HepG2 (cell line): ENCODE results near the gene GRK5. TPM values are rescaled to one million over a fixed set of nuclear protein-coding genes. Genes with fewer than 3 reads are reported as not detected.

Source experiments
- ATAC-seq: fragments of 200-7000 bp; cut with Tn5 transposase; 3 replicates; pipeline ENCODE4 v1.9.1; 2020; ENCODE audit warnings: mild to moderate bottlenecking, moderate library complexity
- BruUV-seq: library from RNA; stranded (reverse); fragments of 400-500 nt; replicated peaks from 2 replicates; lab custom pipeline; 2021; lab: Mats Ljungman, UMichigan
- CTCF ChIA-PET: fragments of 300-600 bp; formaldehyde crosslinking; extraction: SDS; loops from one replicate; lab custom pipeline; 2021; ENCODE audit warnings: low total read pairs, inconsistent platforms, low intra/inter-chr PET ratio; lab: Yijun Ruan, JAX
- POLR2A ChIA-PET: fragments of 350-600 bp; sonication (Branson Sonifier 250); formaldehyde crosslinking; loops from one replicate; lab custom pipeline; 2020; ENCODE audit warnings: antibody characterized with exemption, inconsistent platforms; lab: Yijun Ruan, JAX
- DNase-seq: peaks from one replicate; pipeline ENCODE4 v3.0.0-alpha.2; 2015; ENCODE audit warnings: low spot score
- FAIRE-seq: peaks from 3 replicates; lab custom pipeline; 2011; peaks lifted over from hg19 to GRCh38; lab: Jason Lieb, UNC
- H2AFZ ChIP-seq: one replicate; pipeline ENCODE4 v1.6.1; 2011; ENCODE audit warnings: low read length, inconsistent platforms
- H3K27ac ChIP-seq: fragments of 300-600 bp; 3 replicates; pipeline ENCODE4 v1.8.0; 2011; ENCODE audit warnings: mixed run types, mild to moderate bottlenecking, mixed read lengths, low read length, inconsistent platforms; ENCODE audit not compliant: insufficient read depth; ENCODE audit errors: extremely low read length
- H3K27me3 ChIP-seq, 2 experiments: fragments of 200-600 bp in 1 of 2; 2 replicates in 1 of 2; 3 replicates in 1 of 2; pipeline versions ENCODE4 v1.6.0 to v1.8.0; 2011; ENCODE audit warnings: low read length in 2 of 2, mild to moderate bottlenecking in 2 of 2, moderate library complexity in 2 of 2, inconsistent platforms in 1 of 2; ENCODE audit not compliant: insufficient read depth in 2 of 2, control insufficient read depth in 1 of 2
- H3K36me3 ChIP-seq, 2 experiments: fragments of 200-600 bp in 1 of 2; replicated peaks in 1 of 2; 2 replicates in 1 of 2; 3 replicates in 1 of 2; pipeline versions ENCODE4 v1.5.1 to v1.8.0; 2011; ENCODE audit warnings: low read length in 2 of 2, inconsistent platforms in 1 of 2; ENCODE audit not compliant: insufficient read depth in 2 of 2, control insufficient read depth in 1 of 2
- H3K4me1 ChIP-seq: 2 replicates; pipeline ENCODE4 v1.5.1; 2012; ENCODE audit warnings: low read length, inconsistent platforms; ENCODE audit not compliant: insufficient read depth
- H3K4me2 ChIP-seq: 2 replicates; pipeline ENCODE4 v1.6.0; 2011; ENCODE audit warnings: low read depth, low read length, inconsistent platforms
- H3K4me3 ChIP-seq, 3 experiments: fragments of 200-600 bp in 1 of 3; sonication (generic), shearing (Covaris generic) in 1 of 3; replicated peaks in 1 of 3; 2 replicates each; pipeline ENCODE4 v1.5.1; 2011 to 2016; ENCODE audit warnings: low read length in 3 of 3, inconsistent platforms in 2 of 3, low read depth in 2 of 3, mild to moderate bottlenecking in 2 of 3, control low read depth in 1 of 3, mixed read lengths in 1 of 3; ENCODE audit not compliant: insufficient read depth in 1 of 3
- H3K79me2 ChIP-seq: one replicate; pipeline ENCODE4 v1.6.1; 2011; ENCODE audit warnings: low read length, inconsistent platforms; ENCODE audit not compliant: insufficient read depth
- H3K9ac ChIP-seq: 2 replicates; pipeline ENCODE4 v1.6.0; 2011; ENCODE audit warnings: mild to moderate bottlenecking, low read depth, low read length, inconsistent platforms; ENCODE audit not compliant: insufficient read depth
- H3K9me3 ChIP-seq: 2 replicates; pipeline ENCODE4 v1.5.1; 2012; ENCODE audit warnings: mild to moderate bottlenecking, low read length
- H4K20me1 ChIP-seq: 2 replicates; pipeline ENCODE4 v1.6.0; 2011; ENCODE audit warnings: inconsistent platforms, mild to moderate bottlenecking, low read length, moderate library complexity; ENCODE audit not compliant: insufficient read depth
- ARNTL ChIP-seq: sonication (generic); formaldehyde crosslinking; IDR thresholded peaks from 2 replicates; pipeline ENCODE4 v1.4.0; 2020; ENCODE audit warnings: mild to moderate bottlenecking, missing genetic modification reagents
- FOSL2 ChIP-seq: sonication (generic); formaldehyde crosslinking; IDR thresholded peaks from 2 replicates; pipeline ENCODE4 v1.4.0; 2020; ENCODE audit warnings: missing genetic modification reagents
- HMG20A ChIP-seq: IDR thresholded peaks from 2 replicates; pipeline ENCODE4 v1.6.1; 2016; ENCODE audit warnings: borderline replicate concordance
- KLF12 ChIP-seq: sonication (generic); formaldehyde crosslinking; IDR thresholded peaks from 2 replicates; pipeline ENCODE4 v1.4.0; 2020; ENCODE audit warnings: missing genetic modification reagents, borderline replicate concordance
- KMT2A ChIP-seq: sonication (generic); formaldehyde crosslinking; IDR thresholded peaks from 2 replicates; pipeline ENCODE4 v1.4.0; 2020; ENCODE audit warnings: missing genetic modification reagents
- MAZ ChIP-seq, 2 experiments: sonication (generic) in 1 of 2; formaldehyde crosslinking in 1 of 2; IDR thresholded peaks; 2 replicates each; pipeline versions ENCODE4 v1.5.0 to v1.6.1; 2012 to 2020; ENCODE audit warnings: low read depth in 2 of 2, mild to moderate bottlenecking in 2 of 2, borderline replicate concordance in 1 of 2, improper control_type of control experiment in 1 of 2, low read length in 1 of 2, missing genetic modification reagents in 1 of 2, moderate library complexity in 1 of 2
- MED1 ChIP-seq: sonication (generic); formaldehyde crosslinking; IDR thresholded peaks from 2 replicates; pipeline ENCODE4 v1.4.0; 2020; ENCODE audit warnings: missing genetic modification reagents
- PHF8 ChIP-seq: sonication (generic); formaldehyde crosslinking; IDR thresholded peaks from 2 replicates; pipeline ENCODE4 v1.5.0; 2020; ENCODE audit warnings: missing genetic modification reagents
- SAP130 ChIP-seq: IDR thresholded peaks from 2 replicates; pipeline ENCODE4 v1.6.1; 2016; ENCODE audit warnings: low read depth
- SIN3A ChIP-seq: IDR thresholded peaks from 2 replicates; pipeline ENCODE4 v1.6.1; 2011; ENCODE audit warnings: low read depth, mild to moderate bottlenecking, control low read depth, low read length, borderline replicate concordance
- SMYD3 ChIP-seq: sonication (generic); formaldehyde crosslinking; IDR thresholded peaks from 2 replicates; pipeline ENCODE4 v1.8.1; 2023; ENCODE audit warnings: mild to moderate bottlenecking, missing genetic modification reagents
- SOX13 ChIP-seq, 3 experiments: fragments of 450-650 bp in 1 of 3; sonication (generic) in 1 of 3; formaldehyde crosslinking in 1 of 3; IDR thresholded peaks in 2 of 3; conservative IDR thresholded peaks in 1 of 3; 2 replicates each; pipeline versions ENCODE4 v1.5.0 to v1.6.1; 2016 to 2020; ENCODE audit warnings: antibody characterized with exemption in 1 of 3, mild to moderate bottlenecking in 1 of 3, missing compliant biosample characterization in 1 of 3, missing genetic modification reagents in 1 of 3, moderate library complexity in 1 of 3
- SP4 ChIP-seq: sonication (generic); formaldehyde crosslinking; IDR thresholded peaks from 2 replicates; pipeline ENCODE4 v1.8.1; 2023; ENCODE audit warnings: mild to moderate bottlenecking, missing genetic modification reagents
- ZBTB7B ChIP-seq: sonication (generic); formaldehyde crosslinking; IDR thresholded peaks from 2 replicates; pipeline ENCODE4 v1.4.0; 2020; ENCODE audit warnings: missing genetic modification reagents
- ZFY ChIP-seq: sonication (generic); formaldehyde crosslinking; IDR thresholded peaks from 2 replicates; pipeline ENCODE4 v1.4.0; 2020; ENCODE audit warnings: missing genetic modification reagents
- ZNF337 ChIP-seq: sonication (generic); formaldehyde crosslinking; IDR thresholded peaks from 2 replicates; pipeline ENCODE4 v1.5.1; 2020; ENCODE audit warnings: missing genetic modification reagents, low read depth, mild to moderate bottlenecking, borderline replicate concordance
- ZNF501 ChIP-seq: sonication (generic); formaldehyde crosslinking; IDR thresholded peaks from 2 replicates; pipeline ENCODE4 v1.5.1; 2020; ENCODE audit warnings: mild to moderate bottlenecking, moderate library complexity, missing genetic modification reagents
- ZNF777 ChIP-seq: sonication (generic); formaldehyde crosslinking; IDR thresholded peaks from 2 replicates; pipeline ENCODE4 v1.4.0; 2020; ENCODE audit warnings: missing genetic modification reagents
- WGBS: methylation state at CpG from one replicate; pipeline ENCODE4 v1.1.6; 2017; ENCODE audit warnings: low lambda C conversion rate; 5-methylcytosine and 5-hydroxymethylcytosine counted together
- in situ Hi-C: cut with HindIII; loops from 2 replicates; pipeline ENCODE4 v1.10.0; 2017; ENCODE audit warnings: low pct_unique_long_range_greater_than_20kb; ENCODE audit not compliant: extremely low pct_ligation_motif_present
- intact Hi-C: fragments of 100-400 bp; cut with micrococcal nuclease; formaldehyde crosslinking; loops from one replicate; pipeline ENCODE4 v1.10.0; 2022; ENCODE audit not compliant: unreplicated experiment
- polyA plus RNA-seq, 8 experiments: library from polyadenylated mRNA; depleted of rRNA in 3 of 8; stranded (reverse) in 7 of 8; unstranded in 1 of 8; fragments of >200 nt; fragmentation: Illumina TruSeq in 4 of 8; extraction: Trizol in 4 of 8; gene quantifications; 2 replicates each; pipeline versions ENCODE4 v1.2.1 to v1.2.3, GENCODE V29; 2011 to 2016; ENCODE audit warnings: low read depth in 4 of 8, missing spikeins in 1 of 8, mixed read lengths in 1 of 8; ENCODE audit not compliant: insufficient read depth in 1 of 8
- total RNA-seq, 5 experiments: library from RNA; depleted of rRNA; stranded (reverse); fragments of >200 nt; fragmentation: Illumina TruSeq; extraction: Trizol; gene quantifications; 2 replicates each; pipeline ENCODE4 v1.2.3, GENCODE V29; 2016; ENCODE audit warnings: low read depth in 1 of 5
- TF ChIP-seq, protein P1 (sequence below): IDR thresholded peaks from 2 replicates; pipeline ENCODE4 v1.4.0; 2020; ENCODE audit warnings: mild to moderate bottlenecking, missing genetic modification reagents

The GRK5 gene
- total and polyA plus RNA-seq, 2 of the 13 experiments (the other 11 are each of a cell fraction or from before 2014, with no cell fraction given), result 10.4 to 12.6 TPM

GRCh38 chr10:119209035-119209735 lies 1.8 kb downstream of the GRK5 start:
- Histone ChIP-seq H3K4me3 (peak overlapping the region; percentile 75 to 97 (median 95)), H3K9me3 (no peaks in the 10 kb centered on the region), H4K20me1 (no peaks in the 10 kb centered on the region), H3K4me2 (peak overlapping the region; percentile 99), H3K27ac (peak overlapping the region; percentile 35), H3K27me3 (no peaks in the 10 kb centered on the region; a peak in 2 of 5 replicates), H2AFZ (no peak overlapping the region), H3K36me3 (peaks cover 0 to 6% of the 10 kb centered on the region in 2 experiments; a peak in 2 of 5 replicates), H3K79me2 (peaks cover 38% of the 10 kb centered on the region), H3K9ac (peak overlapping the region; percentile 71), H3K4me1 (peaks cover 40% of the 10 kb centered on the region)
- CTCF ChIA-PET, result interaction anchor here (1.1 kb wide), 1 partner anchor 208 kb away, joined by 4 read pairs; no protein-coding TSS in a partner anchor
- ATAC-seq, result no peak
- no TSS peak for BruUV-seq
- in situ Hi-C loops (no loop called here), intact Hi-C loops (loop anchor here (1.0 to 2.0 kb wide), 3 partner anchors 43 to 114 kb away; no protein-coding TSS in a partner anchor)
- peak; percentile 59 for DNase-seq
- peak; percentile 86 for FAIRE-seq
- POLR2A ChIA-PET, result interaction anchor here (0.8 to 5.2 kb wide), 7 partner anchors 13 to 62 kb away, joined by 3 to 44 read pairs (median 6); partner anchors contain the start of gene SFXN4
- WGBS, result under 1% methylated on average over 15 of the region's 15 CpGs
- TF ChIP-seq SOX13 (IDR thresholded peaks at IDR 0.05), result no peak
- TF ChIP-seq SOX13 (CRISPR knock-in tag; conservative IDR thresholded peaks at IDR 0.05 in 1 of 2, IDR thresholded peaks at IDR 0.05 in 1 of 2), result no peak
- no peak for TF ChIP-seq ZNF337
- TF ChIP-seq FOSL2 (CRISPR knock-in tag), result 0 out of 2 replicates have a peak, but pooled peaks have one; percentile 27
- 0 out of 2 replicates have a peak, but pooled peaks have one; percentile 27 for TF ChIP-seq SP4 (CRISPR knock-in tag)
- 0 out of 2 replicates have a peak, but pooled peaks have one; percentile 17 for TF ChIP-seq ZFY
- no peak for TF ChIP-seq SMYD3
- TF ChIP-seq PHF8 (CRISPR knock-in tag), result 0 out of 2 replicates have a peak, but pooled peaks have one; percentile 30
- 0 out of 2 replicates have a peak, but pooled peaks have one; percentile 29 for TF ChIP-seq SIN3A
- TF ChIP-seq ARNTL (CRISPR knock-in tag), result no peak
- 0 out of 2 replicates have a peak, but pooled peaks have one; percentile 31 for TF ChIP-seq ZBTB7B (CRISPR knock-in tag)
- TF ChIP-seq, protein P1, sequence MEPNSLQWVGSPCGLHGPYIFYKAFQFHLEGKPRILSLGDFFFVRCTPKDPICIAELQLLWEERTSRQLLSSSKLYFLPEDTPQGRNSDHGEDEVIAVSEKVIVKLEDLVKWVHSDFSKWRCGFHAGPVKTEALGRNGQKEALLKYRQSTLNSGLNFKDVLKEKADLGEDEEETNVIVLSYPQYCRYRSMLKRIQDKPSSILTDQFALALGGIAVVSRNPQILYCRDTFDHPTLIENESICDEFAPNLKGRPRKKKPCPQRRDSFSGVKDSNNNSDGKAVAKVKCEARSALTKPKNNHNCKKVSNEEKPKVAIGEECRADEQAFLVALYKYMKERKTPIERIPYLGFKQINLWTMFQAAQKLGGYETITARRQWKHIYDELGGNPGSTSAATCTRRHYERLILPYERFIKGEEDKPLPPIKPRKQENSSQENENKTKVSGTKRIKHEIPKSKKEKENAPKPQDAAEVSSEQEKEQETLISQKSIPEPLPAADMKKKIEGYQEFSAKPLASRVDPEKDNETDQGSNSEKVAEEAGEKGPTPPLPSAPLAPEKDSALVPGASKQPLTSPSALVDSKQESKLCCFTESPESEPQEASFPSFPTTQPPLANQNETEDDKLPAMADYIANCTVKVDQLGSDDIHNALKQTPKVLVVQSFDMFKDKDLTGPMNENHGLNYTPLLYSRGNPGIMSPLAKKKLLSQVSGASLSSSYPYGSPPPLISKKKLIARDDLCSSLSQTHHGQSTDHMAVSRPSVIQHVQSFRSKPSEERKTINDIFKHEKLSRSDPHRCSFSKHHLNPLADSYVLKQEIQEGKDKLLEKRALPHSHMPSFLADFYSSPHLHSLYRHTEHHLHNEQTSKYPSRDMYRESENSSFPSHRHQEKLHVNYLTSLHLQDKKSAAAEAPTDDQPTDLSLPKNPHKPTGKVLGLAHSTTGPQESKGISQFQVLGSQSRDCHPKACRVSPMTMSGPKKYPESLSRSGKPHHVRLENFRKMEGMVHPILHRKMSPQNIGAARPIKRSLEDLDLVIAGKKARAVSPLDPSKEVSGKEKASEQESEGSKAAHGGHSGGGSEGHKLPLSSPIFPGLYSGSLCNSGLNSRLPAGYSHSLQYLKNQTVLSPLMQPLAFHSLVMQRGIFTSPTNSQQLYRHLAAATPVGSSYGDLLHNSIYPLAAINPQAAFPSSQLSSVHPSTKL (CRISPR knock-in tag), result 0 out of 2 replicates have a peak, but pooled peaks have one; percentile 14
- TF ChIP-seq ZNF777 (CRISPR knock-in tag), result no peak
- TF ChIP-seq HMG20A (CRISPR knock-in tag), result 0 out of 2 replicates have a peak, but pooled peaks have one; percentile 8
- peak; percentile 36; the same call in 1 of the 2 replicates for TF ChIP-seq ZNF501
- TF ChIP-seq MED1 (CRISPR knock-in tag), result peak; percentile 32; the same call in 1 of the 2 replicates
- 0 out of 2 replicates have a peak, but pooled peaks have one; percentile 26 for TF ChIP-seq KLF12 (CRISPR knock-in tag)
- peak; percentile 69; the same call in 1 of the 2 replicates for TF ChIP-seq KMT2A (CRISPR knock-in tag)
- TF ChIP-seq MAZ (IDR thresholded peaks at IDR 0.05; ENCODE audit: borderline replicate concordance, low read depth, low read length), result peak; percentile 83; the same call in 1 of the 2 replicates
- TF ChIP-seq MAZ (CRISPR knock-in tag; IDR thresholded peaks at IDR 0.05; ENCODE audit: low read depth), result peak; percentile 56
- peak; percentile 65 for TF ChIP-seq SAP130
